ENCODE measurements around the gene KDM4F. TPM values are rescaled to one million over a fixed set of nuclear protein-coding genes. Genes with fewer than 3 reads are reported as not detected.

KDM4F gene
- total and polyA plus RNA-seq, 2 donors (not counting 3 experiments of a cell fraction or from before 2014, with no cell fraction given), result not detected

GRCh38 chr11:95005642-95006041 is 43.6 kb upstream of the KDM4F start:
- Histone ChIP-seq H3K9ac (replicated peaks; ENCODE audit: extremely low read depth, insufficient read depth, low read length) (no peak overlapping the region), H3K9me3 (replicated peaks; ENCODE audit: control insufficient read depth, insufficient read depth, low read length) (no peaks in the 10 kb centered on the region), H3K4me2 (ENCODE audit: insufficient read depth, low read length) (no peak overlapping the region), H3K9me1 (replicated peaks; ENCODE audit: control insufficient read depth, extremely low read depth, insufficient read depth, low read length) (no peaks in the 10 kb centered on the region), H3K79me2 (ENCODE audit: control insufficient read depth, insufficient read depth, low read length) (no peaks in the 10 kb centered on the region), H3K36me3 (ENCODE audit: control insufficient read depth in 2 of 2, extremely low read depth in 1 of 2, insufficient read depth in 2 of 2, low read length in 2 of 2) (no peaks in the 10 kb centered on the region), H3K4me1 (ENCODE audit: control insufficient read depth, extremely low read depth, insufficient read depth, low read length) (peaks cover 2% of the 10 kb centered on the region), H2AFZ (ENCODE audit: low read depth, low read length) (no peak overlapping the region), H3K27ac (ENCODE audit: insufficient read depth, low read depth, low read length) (no peak overlapping the region), H3K4me3 (replicated peaks in 1 of 3; ENCODE audit: insufficient read depth in 1 of 3, low read depth in 1 of 3, low read length in 3 of 3) (no peak overlapping the region), H4K20me1 (replicated peaks; ENCODE audit: control insufficient read depth, extremely low read depth, insufficient read depth, low read length) (no peaks in the 10 kb centered on the region), H3K27me3 (ENCODE audit: control insufficient read depth in 2 of 2, insufficient read depth in 2 of 2, low read length in 2 of 2) (no peaks in the 10 kb centered on the region)
- TF ChIP-seq MYC (IDR thresholded peaks at IDR 0.05; ENCODE audit: low read depth, low read length) (no peak), FOS (IDR thresholded peaks at IDR 0.05; ENCODE audit: borderline replicate concordance, insufficient read depth, low read length) (no peak), POLR2A (IDR thresholded peaks at IDR 0.05; ENCODE audit: low read depth, low read length) (no peak), CTCF (IDR thresholded peaks at IDR 0.05; ENCODE audit: extremely low read depth in 1 of 2, insufficient read depth in 1 of 2, low read depth in 1 of 2, low read length in 2 of 2) (no peak), POLR2AphosphoS5 (IDR thresholded peaks at IDR 0.05; ENCODE audit: insufficient read depth, low read depth, low read length) (no peak), JUN (IDR thresholded peaks at IDR 0.05; ENCODE audit: borderline replicate concordance, insufficient read depth, insufficient read length, low read depth) (no peak), EZH2 (IDR thresholded peaks at IDR 0.05; ENCODE audit: borderline replicate concordance, low read depth, low read length, severe bottlenecking) (no peak), GATA2 (IDR thresholded peaks at IDR 0.05; ENCODE audit: insufficient read depth, insufficient read length, low read depth, low read length) (no peak), MAX (IDR thresholded peaks at IDR 0.05; ENCODE audit: insufficient read depth, insufficient read length) (no peak)
- intact Hi-C loops (cut with micrococcal nuclease), result no loop called here
- dilution Hi-C loops (cut with MboI; ENCODE audit: extremely low pct_ligation_motif_present, low sequenced_read_pairs), result no loop called here
- POLR2A ChIA-PET, result no interaction called here
- BruUV-seq (replicated peaks), result no TSS peak
- FAIRE-seq (no peak), DNase-seq (ENCODE audit: low read depth, low spot score) (no peak)
- CTCF ChIA-PET, result interaction anchor here (1.2 kb wide), 1 partner anchor 700 kb away, joined by 3 read pairs; no protein-coding TSS in a partner anchor

Measured in endothelial cell of umbilical vein (primary cell).